ENCODE results near the gene CARD10. TPM values are rescaled to one million over a fixed set of nuclear protein-coding genes. Genes with fewer than 3 reads are reported as not detected.

CARD10 gene
- total RNA-seq, 2 donors from 2014 or later = 14.2 to 70.7 TPM

GRCh38 chr22:37509059-37509860 is 10.0 kb downstream of the CARD10 start:
- Histone ChIP-seq H3K9me3 (no peaks in the 10 kb centered on the region), H3K27me3 (replicated peaks; ENCODE audit: insufficient read depth) (no peaks in the 10 kb centered on the region), H3K4me1 (replicated peaks) (no peaks in the 10 kb centered on the region), H3K36me3 (no peaks in the 10 kb centered on the region), H3K27ac (no peak overlapping the region), H3K4me3 (no peak overlapping the region)
- TF ChIP-seq CTCF (IDR thresholded peaks at IDR 0.05) = no peak
- TF ChIP-seq POLR2A (IDR thresholded peaks at IDR 0.05) = no peak
- TF ChIP-seq POLR2AphosphoS5 (IDR thresholded peaks at IDR 0.05) = no peak
- DNase-seq (ENCODE audit: low spot score) = no peak
- intact Hi-C loops (cut with DNase I) = no loop called here
- WGBS = 80% methylated on average over 8 of the region's 10 CpGs

GRCh38 chr22:37508431-37508992 is 10.7 kb downstream of the CARD10 start:
- Histone ChIP-seq H3K27me3 (replicated peaks; ENCODE audit: insufficient read depth) (no peaks in the 10 kb centered on the region), H3K4me1 (replicated peaks) (no peaks in the 10 kb centered on the region), H3K9me3 (no peaks in the 10 kb centered on the region), H3K36me3 (no peaks in the 10 kb centered on the region), H3K27ac (no peak overlapping the region), H3K4me3 (no peak overlapping the region)
- WGBS = 62% methylated on average over 17 of the region's 22 CpGs
- intact Hi-C loops (cut with DNase I) = no loop called here
- TF ChIP-seq POLR2AphosphoS5 (IDR thresholded peaks at IDR 0.05) (no peak), CTCF (IDR thresholded peaks at IDR 0.05) (no peak), POLR2A (IDR thresholded peaks at IDR 0.05) (no peak)
- DNase-seq (ENCODE audit: low spot score) = no peak

GRCh38 chr22:37507731-37508130 is 11.5 kb downstream of the CARD10 start:
- no peak overlapping the region for H3K27ac ChIP-seq
- DNase-seq (ENCODE audit: low spot score) = no peak
- peaks cover 4% of the 10 kb centered on the region for H3K4me1 ChIP-seq (replicated peaks)
- H3K27me3 ChIP-seq (replicated peaks; ENCODE audit: insufficient read depth) = no peaks in the 10 kb centered on the region
- no peaks in the 10 kb centered on the region for H3K9me3 ChIP-seq
- WGBS = 92% methylated on average over 10 of the region's 10 CpGs
- TF ChIP-seq POLR2A (IDR thresholded peaks at IDR 0.05) = no peak
- TF ChIP-seq CTCF (IDR thresholded peaks at IDR 0.05) = no peak
- no peak for TF ChIP-seq POLR2AphosphoS5 (IDR thresholded peaks at IDR 0.05)
- intact Hi-C loops (cut with DNase I) = no loop called here
- no peak overlapping the region for H3K4me3 ChIP-seq
- H3K36me3 ChIP-seq = no peaks in the 10 kb centered on the region

- WGBS = 93% methylated on average over 14 of the region's 14 CpGs
These were observed 13.2 kb downstream of the CARD10 start for GRCh38 chr22:37505989-37506388.

More at GRCh38 chr22:37505989-37506388, 13.2 kb downstream of the CARD10 start:
- Histone ChIP-seq H3K4me3 (no peak overlapping the region), H3K27ac (no peak overlapping the region), H3K4me1 (replicated peaks) (peaks cover 19% of the 10 kb centered on the region), H3K27me3 (replicated peaks; ENCODE audit: insufficient read depth) (no peaks in the 10 kb centered on the region), H3K36me3 (no peaks in the 10 kb centered on the region), H3K9me3 (no peaks in the 10 kb centered on the region)
- TF ChIP-seq POLR2AphosphoS5 (IDR thresholded peaks at IDR 0.05) (no peak), POLR2A (IDR thresholded peaks at IDR 0.05) (no peak), CTCF (IDR thresholded peaks at IDR 0.05) (no peak)
- intact Hi-C loops (cut with DNase I) = no loop called here
- no peak for DNase-seq (ENCODE audit: low spot score)
